Subcutaneous abdominal adipose tissue (tissue), 5 donors: ENCODE measurements around the gene MED27.

Experiments
- H3K27ac ChIP-seq: one replicate; pipeline ENCODE4 v1.7.0; 2013; ENCODE audit warnings: low read depth, mild to moderate bottlenecking, inconsistent platforms, low read length, moderate library complexity
- H3K27me3 ChIP-seq, 5 donors: one replicate each; pipeline ENCODE4 v1.7.0; 2013; ENCODE audit warnings: low read length in 5 of 5, inconsistent platforms in 1 of 5; ENCODE audit not compliant: control insufficient read depth in 5 of 5, insufficient read depth in 4 of 5
- H3K36me3 ChIP-seq, 5 donors: one replicate each; pipeline ENCODE4 v1.7.0; 2013; ENCODE audit warnings: low read length in 5 of 5; ENCODE audit not compliant: control insufficient read depth in 5 of 5, insufficient read depth in 5 of 5
- H3K4me1 ChIP-seq, 5 donors: one replicate each; pipeline ENCODE4 v1.7.0; 2013; ENCODE audit warnings: low read length in 5 of 5, mild to moderate bottlenecking in 3 of 5, moderate library complexity in 1 of 5; ENCODE audit not compliant: control insufficient read depth in 5 of 5, insufficient read depth in 5 of 5
- H3K4me3 ChIP-seq, 5 donors: one replicate each; pipeline ENCODE4 v1.7.0; 2013; ENCODE audit warnings: low read length in 5 of 5, low read depth in 1 of 5
- H3K9ac ChIP-seq, 5 donors: one replicate each; pipeline ENCODE4 v1.7.0; 2013; ENCODE audit warnings: low read length in 5 of 5, mild to moderate bottlenecking in 4 of 5, moderate library complexity in 3 of 5
- H3K9me3 ChIP-seq, 5 donors: one replicate each; pipeline ENCODE4 v1.7.0; 2013; ENCODE audit warnings: low read length in 5 of 5; ENCODE audit not compliant: control insufficient read depth in 5 of 5
- donor health status: healthy.
- donor health status: healthy.
- donor health status: healthy.
- donor health status: healthy.
- donor health status: healthy.

MED27 gene

GRCh38 chr9:131963072-131964030 lies 116.3 kb downstream of the MED27 start:
- Histone ChIP-seq H3K4me1 (peaks cover 0 to 9% (median 0%) of the 10 kb centered on the region in 5 donors), H3K36me3 (peaks cover 0 to 10% (median 0%) of the 10 kb centered on the region in 5 donors), H3K9me3 (no peaks in the 10 kb centered on the region), H3K9ac (no peak overlapping the region), H3K4me3 (no peak overlapping the region), H3K27ac (no peak overlapping the region), H3K27me3 (no peaks in the 10 kb centered on the region)

GRCh38 chr9:131961496-131961880 lies 118.2 kb downstream of the MED27 start:
- peaks cover 0 to 10% (median 0%) of the 10 kb centered on the region in 5 donors for H3K36me3 ChIP-seq
- no peaks in the 10 kb centered on the region for H3K27me3 ChIP-seq
- no peak overlapping the region for H3K27ac ChIP-seq
- peaks cover 0 to 8% (median 0%) of the 10 kb centered on the region in 5 donors for H3K4me1 ChIP-seq
- H3K4me3 ChIP-seq: no peak overlapping the region
- no peak overlapping the region for H3K9ac ChIP-seq
- no peaks in the 10 kb centered on the region for H3K9me3 ChIP-seq

GRCh38 chr9:131960851-131961495 lies 118.7 kb downstream of the MED27 start:
- Histone ChIP-seq H3K36me3 (peaks cover 0 to 10% (median 0%) of the 10 kb centered on the region in 5 donors), H3K27ac (no peak overlapping the region), H3K9ac (no peak overlapping the region), H3K4me3 (no peak overlapping the region), H3K4me1 (peaks cover 0 to 4% (median 0%) of the 10 kb centered on the region in 5 donors), H3K9me3 (no peaks in the 10 kb centered on the region), H3K27me3 (no peaks in the 10 kb centered on the region)

GRCh38 chr9:131960311-131960710 lies 119.4 kb downstream of the MED27 start:
- peaks cover 0 to 4% (median 0%) of the 10 kb centered on the region in 5 donors for H3K4me1 ChIP-seq
- no peak overlapping the region for H3K27ac ChIP-seq
- no peaks in the 10 kb centered on the region for H3K9me3 ChIP-seq
- no peak overlapping the region for H3K9ac ChIP-seq
- no peak overlapping the region for H3K4me3 ChIP-seq
- H3K27me3 ChIP-seq: no peaks in the 10 kb centered on the region
- peaks cover 0 to 10% (median 0%) of the 10 kb centered on the region in 5 donors for H3K36me3 ChIP-seq

GRCh38 chr9:131959887-131960286 lies 119.8 kb downstream of the MED27 start:
- Histone ChIP-seq H3K9ac (no peak overlapping the region), H3K4me1 (peaks cover 0 to 4% (median 0%) of the 10 kb centered on the region in 5 donors), H3K4me3 (no peak overlapping the region), H3K27ac (no peak overlapping the region), H3K36me3 (peaks cover 0 to 10% (median 0%) of the 10 kb centered on the region in 5 donors), H3K9me3 (no peaks in the 10 kb centered on the region), H3K27me3 (no peaks in the 10 kb centered on the region)

- H3K9me3 ChIP-seq: no peaks in the 10 kb centered on the region
- H3K4me3 ChIP-seq: no peak overlapping the region
- peaks cover 0 to 4% (median 0%) of the 10 kb centered on the region in 5 donors for H3K4me1 ChIP-seq
- H3K27ac ChIP-seq: no peak overlapping the region
- no peaks in the 10 kb centered on the region for H3K27me3 ChIP-seq
- H3K9ac ChIP-seq: no peak overlapping the region
- H3K36me3 ChIP-seq: peaks cover 0 to 7% (median 0%) of the 10 kb centered on the region in 5 donors
Measured at GRCh38 chr9:131959056-131959455, 120.6 kb downstream of the MED27 start.

GRCh38 chr9:131954299-131954698 lies 125.4 kb downstream of the MED27 start:
- Histone ChIP-seq H3K9ac (no peak overlapping the region), H3K27me3 (no peaks in the 10 kb centered on the region), H3K9me3 (no peaks in the 10 kb centered on the region), H3K4me3 (no peak overlapping the region), H3K27ac (no peak overlapping the region), H3K36me3 (peaks cover 0 to 6% (median 0%) of the 10 kb centered on the region in 5 donors), H3K4me1 (peaks cover 0 to 15% (median 14%) of the 10 kb centered on the region in 5 donors)

- H3K9ac ChIP-seq: no peak overlapping the region
- H3K27me3 ChIP-seq: no peaks in the 10 kb centered on the region
- H3K4me3 ChIP-seq: no peak overlapping the region
- H3K4me1 ChIP-seq: peaks cover 0 to 15% (median 14%) of the 10 kb centered on the region in 5 donors
- no peaks in the 10 kb centered on the region for H3K36me3 ChIP-seq
- H3K9me3 ChIP-seq: no peaks in the 10 kb centered on the region
- H3K27ac ChIP-seq: no peak overlapping the region
Measured at GRCh38 chr9:131951905-131952304, 127.8 kb downstream of the MED27 start.

GRCh38 chr9:131951155-131951554 lies 128.5 kb downstream of the MED27 start:
- H3K27ac ChIP-seq: no peak overlapping the region
- H3K9ac ChIP-seq: no peak overlapping the region
- H3K9me3 ChIP-seq: no peaks in the 10 kb centered on the region
- H3K27me3 ChIP-seq: no peaks in the 10 kb centered on the region
- H3K4me3 ChIP-seq: no peak overlapping the region
- peaks cover 0 to 2% (median 0%) of the 10 kb centered on the region in 5 donors for H3K36me3 ChIP-seq
- peaks cover 0 to 15% (median 14%) of the 10 kb centered on the region in 5 donors for H3K4me1 ChIP-seq

- H3K4me1 ChIP-seq: peaks cover 0 to 15% (median 14%) of the 10 kb centered on the region in 5 donors
- H3K36me3 ChIP-seq: peaks cover 0 to 4% (median 0%) of the 10 kb centered on the region in 5 donors
- no peak overlapping the region for H3K27ac ChIP-seq
- no peaks in the 10 kb centered on the region for H3K9me3 ChIP-seq
- H3K27me3 ChIP-seq: no peaks in the 10 kb centered on the region
- H3K9ac ChIP-seq: no peak overlapping the region
- no peak overlapping the region for H3K4me3 ChIP-seq
Measured at GRCh38 chr9:131950487-131950886, 129.2 kb downstream of the MED27 start.
